Stomach (tissue), 4 donors: Measurements from ENCODE around the gene PTH2.

Experiments
- CTCF ChIP-seq, 7 experiments: fragments of 450-650 bp in 4 of 7; fragments of 200-600 bp in 3 of 7; sonication (generic) in 3 of 7; IDR thresholded peaks; one replicate each; pipeline ENCODE4 v1.5.1; 2016 to 2019; ENCODE audit warnings: antibody characterized with exemption in 7 of 7, control low read depth in 2 of 7, mild to moderate bottlenecking in 1 of 7
- POLR2A ChIP-seq, 4 donors: fragments of 450-650 bp; IDR thresholded peaks; one replicate each; pipeline ENCODE4 v1.6.1; 2016; ENCODE audit warnings: antibody characterized with exemption in 4 of 4, control low read depth in 2 of 4, mild to moderate bottlenecking in 1 of 4, moderate library complexity in 1 of 4
- POLR2AphosphoS5 ChIP-seq, 3 donors: sonication (generic); formaldehyde crosslinking; IDR thresholded peaks; one replicate each; pipeline ENCODE4 v1.6.1; 2016; ENCODE audit warnings: antibody characterized with exemption in 3 of 3

- TF ChIP-seq POLR2A (IDR thresholded peaks at IDR 0.05) (no peak), CTCF (IDR thresholded peaks at IDR 0.05) (no peak), POLR2AphosphoS5 (IDR thresholded peaks at IDR 0.05) (no peak)
These were observed 3.0 kb downstream of the PTH2 start for GRCh38 chr19:49420227-49420626.
